GM21529 (cell line): ENCODE results near the gene SRP14.
"Not testable (repeated sequence)": the region's sequence is repeated elsewhere in the genome, so short reads cannot be mapped to it uniquely, and the experiment has no call there.

Experiments used
- ATAC-seq: cut with Tn5 transposase; IDR thresholded peaks from one replicate; pipeline ENCODE4 v1.9.1; 2021; ENCODE audit not compliant: unreplicated experiment

The SRP14 gene, protein sequence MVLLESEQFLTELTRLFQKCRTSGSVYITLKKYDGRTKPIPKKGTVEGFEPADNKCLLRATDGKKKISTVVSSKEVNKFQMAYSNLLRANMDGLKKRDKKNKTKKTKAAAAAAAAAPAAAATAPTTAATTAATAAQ

DNA sequence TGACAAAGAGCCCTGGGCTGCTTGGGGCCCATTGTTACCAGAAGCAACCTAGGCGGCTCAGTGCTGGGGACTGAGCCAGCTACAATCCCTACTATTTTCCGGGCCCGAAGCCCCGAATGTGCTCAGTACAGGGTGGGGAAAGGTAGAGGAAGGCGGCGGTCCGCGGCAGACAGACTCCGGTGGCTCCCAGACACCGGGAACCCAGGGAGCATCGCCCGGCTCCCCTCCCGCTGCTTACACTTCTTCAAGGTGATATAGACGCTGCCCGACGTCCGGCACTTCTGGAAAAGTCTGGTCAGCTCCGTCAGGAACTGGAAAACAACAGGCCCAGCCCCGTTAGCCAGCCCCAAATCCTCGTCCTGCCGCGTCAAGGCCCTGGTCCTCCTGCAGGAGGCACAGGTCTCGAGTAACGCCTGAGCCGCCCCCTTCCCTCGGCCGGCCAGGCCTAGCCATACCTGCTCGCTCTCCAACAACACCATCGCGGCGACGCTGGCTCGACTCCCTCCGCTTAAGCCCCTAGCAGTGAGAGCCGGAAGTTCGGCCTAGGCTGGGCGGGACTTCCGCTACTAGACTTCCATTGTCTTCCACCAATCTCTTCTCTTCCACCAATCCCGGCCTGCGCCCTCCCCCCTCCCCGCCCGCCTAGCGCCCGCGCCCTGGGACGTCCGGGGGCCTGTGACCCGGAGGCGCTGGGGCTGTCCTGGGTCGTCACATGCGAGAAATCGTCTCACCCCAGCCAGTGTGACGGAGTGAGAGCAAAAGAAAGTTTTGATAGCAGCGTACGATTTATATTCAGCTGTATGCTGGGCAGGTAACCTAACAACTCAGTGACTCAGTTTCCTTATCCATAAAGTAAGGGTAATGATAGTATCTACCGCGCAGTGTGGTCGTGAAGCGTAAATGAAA, at the start of gene SRP14:
Gene SRP14 (minus strand): TSS at position 544 of the 906 bp plus-strand sequence. CDS start 65 bp downstream, at position 479.
- ATAC-seq: peak; percentile 91

DNA sequence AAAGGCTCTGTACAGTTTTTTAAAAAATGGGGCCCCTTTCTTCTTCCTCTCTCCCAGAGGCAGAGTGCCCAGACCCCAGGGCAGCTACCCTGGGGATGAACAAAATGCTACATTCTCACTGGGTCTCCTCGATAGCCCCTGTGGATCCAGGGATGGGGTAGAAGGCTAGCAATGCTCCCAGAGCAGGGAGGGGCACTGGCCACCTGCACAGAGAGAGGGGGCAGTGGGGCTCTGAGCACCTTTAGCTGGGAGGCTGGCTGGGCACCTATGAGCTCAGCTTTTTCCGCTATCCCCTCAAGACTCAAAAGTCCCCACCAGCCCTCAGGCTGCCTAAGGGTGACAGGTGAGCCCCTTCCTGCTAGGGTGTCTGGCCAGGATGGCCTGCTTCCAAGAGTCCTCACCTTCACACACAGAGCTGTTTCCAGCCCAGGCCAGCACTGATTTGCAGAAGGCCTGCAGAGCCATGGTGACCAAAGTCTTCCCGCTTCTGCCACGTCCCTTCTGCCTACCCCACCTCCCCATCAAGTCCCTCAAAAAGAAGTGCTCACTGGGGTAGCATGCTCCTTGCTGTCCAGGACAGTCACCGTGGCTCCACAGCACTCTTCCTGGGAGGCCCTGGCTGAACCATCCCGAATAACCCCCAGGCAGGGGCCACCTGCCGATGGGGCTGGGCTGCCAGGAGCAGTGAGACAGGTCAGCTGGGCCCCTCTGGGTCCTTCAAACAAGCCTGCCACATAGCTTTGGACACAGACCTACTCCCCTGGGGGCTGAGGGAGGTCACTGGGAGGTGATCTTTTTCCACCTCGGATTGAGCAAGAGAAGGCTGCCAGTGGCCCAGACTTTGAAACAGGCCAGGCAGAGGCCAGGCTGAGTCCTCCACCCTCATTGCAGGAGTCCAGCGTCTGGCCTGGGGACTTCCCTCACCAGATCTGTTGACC, 49.3 kb upstream of the SRP14 start:
- no peak for ATAC-seq

DNA sequence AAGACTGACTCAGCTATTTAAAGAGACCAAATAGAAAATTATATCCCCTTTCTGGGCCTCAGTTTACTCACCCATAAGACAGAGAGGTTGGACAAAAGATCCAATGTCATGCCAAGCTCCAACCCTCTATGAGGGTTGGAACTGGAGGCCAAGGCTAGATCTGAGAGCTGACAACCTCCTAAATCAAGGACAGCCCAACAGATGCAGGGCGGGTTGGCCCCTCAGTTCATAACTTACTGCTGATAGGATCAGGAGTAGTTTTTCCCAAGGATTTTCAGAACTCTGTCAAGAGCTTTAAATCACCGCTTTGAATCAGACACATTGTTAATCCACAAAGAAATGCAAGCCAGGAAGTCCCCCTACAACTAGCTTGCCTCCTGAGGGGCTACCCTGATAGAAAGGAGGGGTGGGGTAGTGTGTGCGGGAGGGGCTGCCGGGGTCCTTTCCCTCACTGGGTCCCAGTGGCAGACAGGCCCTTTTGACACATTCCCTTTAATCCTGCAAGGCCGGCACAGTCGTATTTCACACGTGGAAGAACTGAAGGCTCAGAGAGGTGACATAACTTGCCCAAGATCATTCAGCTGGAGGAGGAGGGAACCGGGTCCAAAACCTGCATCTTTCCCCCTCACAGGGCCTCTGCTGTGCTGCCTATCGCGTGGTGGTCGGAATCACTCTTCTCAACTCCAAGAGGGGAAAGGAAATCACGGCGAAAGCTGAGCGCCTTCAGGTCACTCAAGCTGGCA, 48.3 kb upstream of the SRP14 start:
- ATAC-seq: no peak

DNA sequence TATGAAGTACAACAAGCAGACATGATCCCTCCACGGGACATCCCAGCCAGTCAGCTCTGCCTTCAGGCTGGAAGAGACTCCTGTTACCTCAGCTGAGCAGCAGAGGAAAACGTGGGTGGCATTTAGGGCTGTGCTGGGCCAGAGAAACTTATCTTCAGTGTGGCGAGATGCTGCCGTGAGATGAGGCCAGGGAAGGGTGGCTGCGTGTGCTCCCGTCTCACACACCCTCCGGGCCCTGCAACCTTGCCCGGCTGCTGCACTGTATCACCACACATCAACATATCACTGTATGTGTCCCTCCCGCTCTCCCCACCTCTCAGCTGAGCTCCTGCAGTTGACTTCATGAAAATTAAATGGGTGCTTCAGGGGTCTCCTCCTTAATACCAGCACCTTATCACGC, 46.3 kb upstream of the SRP14 start:
- no peak for ATAC-seq

DNA sequence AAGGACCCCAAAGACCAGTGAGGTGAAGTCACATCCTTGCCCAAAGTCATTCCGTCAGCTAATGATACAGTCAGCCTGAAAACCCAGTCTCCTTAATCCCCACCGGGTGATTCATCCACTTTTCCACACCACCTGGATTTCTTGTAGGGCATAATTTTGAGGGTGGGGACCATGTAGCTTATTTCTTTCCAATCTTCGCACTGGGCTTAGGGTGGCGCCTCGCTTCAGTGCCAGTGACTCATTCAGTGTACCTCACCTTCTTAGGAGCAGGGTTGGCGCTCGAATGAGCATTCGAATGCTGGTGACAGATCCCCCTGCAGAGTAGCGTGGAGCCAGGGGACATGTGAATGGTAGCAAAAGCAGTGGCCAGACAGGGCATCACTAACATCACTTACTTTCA, 45.7 kb upstream of the SRP14 start:
- no peak for ATAC-seq

DNA sequence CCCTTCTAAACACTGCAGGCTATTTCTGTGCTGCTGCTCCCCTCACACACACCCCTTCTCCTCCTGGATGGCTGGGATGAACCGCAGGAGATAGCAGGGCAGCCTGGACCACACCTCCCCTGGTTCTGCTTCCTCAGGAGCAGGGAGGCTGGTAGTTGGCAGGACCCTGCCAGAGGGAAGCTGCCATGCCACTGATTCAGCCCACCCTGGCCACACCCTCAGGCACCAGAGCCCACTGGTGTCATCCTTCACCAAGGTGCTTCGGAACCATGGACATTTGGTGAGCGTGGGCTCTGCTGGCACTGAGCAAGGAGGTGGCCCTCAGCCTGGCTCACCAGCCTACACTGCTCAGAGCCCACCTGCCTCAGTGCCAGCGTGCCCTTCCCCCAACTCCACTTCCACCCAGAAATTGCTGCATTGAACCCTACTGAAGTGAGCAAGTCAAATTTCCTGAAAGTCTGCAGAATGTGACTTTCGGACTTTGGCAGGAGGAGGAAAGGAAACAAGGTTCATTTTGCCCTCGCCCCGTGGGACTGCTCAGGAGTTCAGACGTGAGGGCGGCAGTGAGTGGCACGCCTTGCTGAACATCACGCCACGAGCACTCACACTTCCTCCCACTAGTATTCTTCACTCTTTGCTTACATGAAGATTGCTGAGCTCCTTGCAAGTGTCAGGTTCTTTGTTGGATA, 43.4 kb upstream of the SRP14 start:
- ATAC-seq: no peak

DNA sequence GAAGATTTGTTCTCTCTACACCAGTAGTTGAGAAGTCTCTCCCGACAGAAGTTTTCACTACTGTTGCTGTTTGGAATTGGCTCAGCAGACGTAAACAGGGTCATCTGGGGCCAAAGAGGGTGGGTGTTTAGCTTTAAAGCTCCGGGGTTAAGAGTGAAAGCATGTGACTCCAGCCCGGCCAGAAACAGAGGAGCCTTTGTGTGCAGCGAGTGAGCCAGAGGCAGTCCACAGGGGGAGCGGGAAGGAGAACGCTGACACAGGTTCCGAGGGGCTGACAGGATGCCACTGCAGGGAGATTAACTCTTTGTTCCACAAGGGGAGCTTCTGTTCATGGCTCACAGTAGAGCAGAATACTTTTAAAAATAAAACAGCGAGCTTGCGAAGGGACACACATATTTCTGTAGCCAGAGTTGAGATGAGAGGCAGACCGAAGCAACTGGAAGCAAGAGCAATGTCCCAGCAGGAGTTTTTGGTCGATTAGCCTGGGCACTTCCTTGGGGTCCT, 42.8 kb upstream of the SRP14 start:
- ATAC-seq: no peak

DNA sequence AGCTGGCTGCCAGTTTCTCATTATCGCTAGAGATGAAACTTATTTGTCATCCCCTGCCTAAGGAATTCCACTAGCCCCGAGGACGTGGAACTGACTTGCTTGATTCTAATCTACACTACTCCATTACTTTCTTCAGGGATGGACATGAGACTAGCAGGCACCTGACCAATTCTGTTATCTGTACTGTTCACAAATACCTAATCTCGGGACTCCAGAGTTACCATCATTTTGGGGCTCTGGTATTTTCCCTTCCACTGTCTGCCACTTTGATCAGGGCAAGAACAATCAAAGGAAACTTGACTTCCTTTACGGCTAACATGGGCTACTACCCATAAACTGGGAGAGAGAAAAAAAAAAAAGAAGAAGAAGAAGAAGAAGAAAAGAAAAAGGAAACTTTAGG, 41.9 kb upstream of the SRP14 start:
- ATAC-seq: no peak

DNA sequence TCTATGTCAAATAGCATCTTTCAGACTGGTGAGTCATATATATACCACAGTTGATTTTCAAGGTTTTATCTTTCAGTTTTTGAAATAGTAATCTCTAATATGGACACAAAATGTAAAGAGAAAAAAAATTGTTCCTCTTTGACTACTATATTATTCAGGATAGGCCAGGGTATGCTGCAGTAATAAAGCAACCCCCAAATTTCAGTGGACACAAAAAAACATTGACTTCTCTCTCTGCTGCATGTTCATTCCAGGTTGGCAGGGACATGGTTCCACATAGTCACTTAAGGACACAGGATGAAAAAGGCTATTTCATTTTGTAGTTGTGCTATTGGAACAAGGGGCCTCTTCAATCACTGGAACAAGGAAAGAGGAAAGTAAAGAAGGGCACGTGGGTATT, 41.1 kb upstream of the SRP14 start:
- ATAC-seq: no peak

DNA sequence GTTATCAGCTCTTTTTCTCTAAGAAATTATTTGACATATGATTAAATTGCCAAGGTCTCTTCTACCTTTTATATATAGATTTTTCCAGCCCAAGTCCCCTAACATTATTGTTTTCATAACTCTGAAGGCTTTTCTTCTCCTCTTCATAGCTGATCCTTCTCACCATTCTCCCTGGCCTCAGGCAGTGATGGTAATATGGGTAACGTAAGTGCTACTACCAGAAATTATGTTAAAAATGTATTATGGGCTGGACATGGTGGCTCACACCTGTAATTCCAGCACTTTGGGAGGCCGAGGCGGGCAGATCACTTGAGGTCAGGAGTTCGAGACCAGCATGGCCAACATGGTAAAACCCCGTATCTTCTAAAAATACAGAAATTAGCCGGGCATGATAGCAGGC, 40.5 kb upstream of the SRP14 start:
- ATAC-seq: no peak

DNA sequence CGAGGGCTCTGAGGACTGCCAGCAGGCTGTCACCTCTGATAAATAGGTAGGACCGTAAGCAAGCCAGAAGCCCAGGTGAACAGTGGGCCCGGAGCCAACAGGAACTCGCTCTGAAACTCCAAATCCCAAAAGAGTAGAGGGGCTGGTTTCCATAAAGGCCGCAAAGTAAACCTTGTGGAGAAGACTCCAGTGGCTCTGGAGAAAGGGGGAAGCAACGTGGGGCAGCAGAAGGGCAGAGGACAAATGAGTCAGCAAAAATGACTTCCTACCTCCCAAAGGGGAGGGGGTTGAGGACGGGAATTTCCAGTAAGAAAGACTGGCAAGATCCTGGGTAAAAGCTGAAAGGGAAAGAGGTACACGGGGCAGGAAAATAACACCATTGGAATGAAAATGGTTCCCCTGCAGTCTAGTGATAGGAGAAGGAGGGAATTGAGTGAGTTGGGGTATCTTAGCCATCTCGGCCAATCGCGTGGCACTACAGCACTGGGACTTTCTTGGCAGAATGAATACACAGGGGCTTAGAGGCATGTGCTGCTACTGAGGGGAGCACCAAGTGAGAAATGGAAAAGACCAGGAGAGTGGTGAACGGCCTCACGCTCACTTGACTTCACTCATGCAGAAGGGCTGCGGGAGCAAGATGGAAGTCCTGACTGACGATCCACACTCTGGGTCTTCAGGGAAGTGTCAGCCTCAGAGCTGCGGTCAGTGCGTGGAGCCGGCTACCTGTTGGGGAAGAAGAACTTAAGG, 36.5 kb upstream of the SRP14 start:
- ATAC-seq: no peak

DNA sequence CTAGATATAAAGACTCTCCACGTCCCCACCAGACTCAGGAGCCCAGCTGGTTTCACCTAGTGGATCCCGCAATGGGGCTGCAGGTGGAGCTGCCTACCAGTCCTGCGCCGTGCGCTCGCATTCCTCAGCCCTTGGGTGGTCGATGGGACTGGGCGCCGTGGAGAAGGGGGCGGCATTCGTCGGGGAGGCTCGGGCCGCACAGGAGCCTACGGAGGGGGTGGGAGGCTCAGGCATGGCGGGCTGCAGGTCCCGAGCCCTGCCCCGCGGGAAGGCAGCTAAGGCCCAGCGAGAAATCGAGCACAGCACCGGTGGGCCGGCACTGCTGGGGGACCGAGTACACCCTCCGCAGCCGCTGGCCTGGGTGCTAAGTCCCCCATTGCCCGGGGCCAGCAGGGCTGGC, 35.7 kb upstream of the SRP14 start:
- not testable (repeated sequence) for ATAC-seq

DNA sequence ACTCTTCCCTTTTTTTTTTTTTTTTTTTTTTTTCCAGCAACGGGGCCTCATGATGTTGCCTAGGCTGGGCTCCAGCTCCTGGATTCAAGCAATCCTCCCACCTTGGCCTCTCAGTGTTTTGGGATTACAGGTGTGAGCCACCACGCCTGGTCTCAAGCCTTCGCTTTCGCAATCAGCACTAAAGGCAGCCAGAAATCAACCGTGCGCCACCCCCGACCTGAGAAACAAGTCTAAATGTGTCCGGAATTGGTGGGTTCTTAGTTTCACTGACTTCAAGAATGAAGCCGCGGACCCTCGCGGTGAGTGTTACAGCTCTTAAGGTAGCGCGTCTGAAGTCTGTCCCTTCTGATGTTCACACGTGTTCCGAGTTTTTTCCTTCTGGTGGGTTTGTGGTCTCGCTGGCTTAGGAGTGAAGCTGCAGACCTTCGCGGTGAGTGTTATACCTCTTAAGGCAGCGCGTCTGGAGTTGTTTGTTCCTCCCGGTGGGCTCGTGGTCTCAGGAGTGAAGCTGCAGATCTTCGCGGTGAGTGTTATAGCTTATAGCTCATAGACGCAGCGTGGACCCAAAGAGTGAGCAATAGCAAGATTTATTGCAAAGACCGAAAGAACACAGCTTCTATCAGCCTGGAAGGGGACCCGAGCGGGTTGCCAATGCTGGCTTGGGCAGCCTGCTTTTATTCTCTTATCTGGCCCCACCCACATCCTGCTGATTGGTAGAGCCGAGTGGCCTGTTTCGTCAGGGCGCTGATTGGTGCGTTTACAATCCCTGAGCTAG, 34.9 kb upstream of the SRP14 start:
- ATAC-seq: not testable (repeated sequence)

DNA sequence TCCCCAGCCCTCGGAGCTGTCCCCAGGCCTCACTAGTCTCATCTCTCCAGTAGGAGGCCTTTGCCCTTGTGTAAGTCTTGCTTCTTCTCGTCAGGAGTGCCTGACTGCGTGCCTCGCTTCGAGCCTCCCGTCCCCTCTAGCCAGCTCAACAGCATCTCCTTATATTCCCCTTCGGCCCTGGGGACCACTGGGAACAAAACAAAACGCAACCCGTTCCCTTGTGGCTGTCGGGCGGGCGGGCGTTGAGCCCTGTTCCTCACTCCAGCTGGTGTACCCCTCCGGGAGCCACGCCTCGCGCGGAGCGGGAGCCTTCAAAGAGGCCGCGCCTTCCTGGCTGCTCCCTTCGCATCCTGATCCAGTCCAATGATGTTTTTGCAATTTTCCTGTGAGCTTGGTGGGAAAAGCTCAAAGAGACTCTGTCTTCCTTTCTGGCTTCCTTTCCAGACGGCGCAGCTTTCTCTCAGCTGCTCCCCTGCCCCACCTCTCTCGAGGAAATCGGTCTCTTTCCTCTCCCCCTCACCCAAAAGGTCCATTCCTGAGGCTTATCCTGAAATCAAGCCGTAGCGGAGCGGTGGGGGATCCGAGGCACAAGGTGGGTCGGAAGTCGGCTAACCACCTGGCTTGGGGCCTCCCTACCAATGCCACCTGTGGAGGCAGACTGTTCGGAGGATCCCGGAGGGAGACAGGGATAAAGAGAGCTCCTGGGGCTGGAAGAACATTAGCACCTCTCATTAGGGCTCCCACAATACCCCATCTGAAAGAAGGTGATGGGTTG, 33.4 kb upstream of the SRP14 start:
- ATAC-seq: no peak

DNA sequence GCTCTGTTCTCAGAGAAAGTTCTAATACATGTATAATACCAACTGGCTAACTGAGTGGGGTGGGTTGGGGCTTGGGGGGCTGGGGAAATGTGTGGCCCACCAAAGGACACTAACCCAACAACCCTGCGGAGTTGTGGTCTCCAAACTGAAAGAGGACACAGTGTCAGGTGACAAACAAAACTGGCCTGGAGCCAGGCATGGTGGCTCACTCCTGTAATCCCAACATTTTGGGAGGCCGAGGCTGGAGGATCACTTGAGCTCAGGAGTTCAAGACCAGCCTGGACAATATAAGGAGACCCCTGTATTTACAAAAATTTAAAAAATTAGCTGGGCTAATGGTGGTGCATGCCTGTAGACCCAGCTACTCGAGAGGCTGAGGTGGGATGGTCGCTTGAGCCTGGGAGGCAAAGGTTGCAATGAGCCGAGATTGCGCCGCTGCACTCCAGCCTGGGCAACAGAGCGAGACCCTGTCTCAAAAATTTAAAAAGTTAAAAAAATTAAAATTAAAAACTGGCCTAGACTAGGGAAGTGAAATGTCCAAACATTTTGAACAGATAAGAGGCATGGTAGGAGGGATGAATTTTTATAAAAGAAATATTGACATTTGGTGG, 31.7 kb upstream of the SRP14 start:
- ATAC-seq: no peak

DNA sequence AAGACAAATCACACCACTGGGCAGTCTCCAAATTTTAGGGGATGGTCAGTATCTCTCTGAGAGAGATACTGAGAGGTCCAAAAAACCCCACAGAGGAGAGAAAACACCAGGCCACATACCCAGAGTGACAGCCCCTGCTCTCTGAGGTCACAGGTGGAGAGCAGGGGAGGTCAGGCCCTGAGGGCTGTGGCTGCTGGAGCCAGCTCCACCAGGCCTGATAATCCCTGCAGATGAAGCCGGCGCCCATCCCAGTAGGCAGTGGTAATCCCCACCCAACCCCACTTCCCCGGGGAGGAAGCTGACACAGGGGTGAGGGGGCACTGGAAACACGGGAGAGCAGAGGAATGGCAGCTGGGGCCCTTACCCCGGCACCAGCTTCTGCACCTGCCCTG, 31.2 kb upstream of the SRP14 start:
- ATAC-seq: no peak
